IPS DF 6.9 (cell line): ENCODE data around the gene EZH1.
"Not testable (repeated sequence)": the region's sequence is repeated elsewhere in the genome, so short reads cannot be mapped to it uniquely, and the experiment has no call there.

Experiments
- DNase-seq: peaks from one replicate; pipeline ENCODE4 v3.0.0-alpha.2; 2013; ENCODE audit warnings: low read depth, low spot score
- H3K27ac ChIP-seq: one replicate; pipeline ENCODE4 v1.5.1; 2013; ENCODE audit warnings: low read length, control low read depth
- H3K27me3 ChIP-seq: 2 replicates; pipeline ENCODE4 v1.6.1; 2013; ENCODE audit warnings: mild to moderate bottlenecking, low read length; ENCODE audit not compliant: control insufficient read depth, insufficient read depth
- H3K36me3 ChIP-seq: 2 replicates; pipeline ENCODE4 v1.6.1; 2013; ENCODE audit warnings: low read length; ENCODE audit not compliant: control insufficient read depth, insufficient read depth
- H3K4me1 ChIP-seq: 2 replicates; pipeline ENCODE4 v1.6.1; 2013; ENCODE audit warnings: low read length; ENCODE audit not compliant: control insufficient read depth, insufficient read depth
- H3K4me3 ChIP-seq: 2 replicates; pipeline ENCODE4 v1.5.1; 2013; ENCODE audit warnings: mild to moderate bottlenecking, low read length
- H3K9me3 ChIP-seq: 2 replicates; pipeline ENCODE4 v1.6.1; 2013; ENCODE audit warnings: low read length, inconsistent platforms; ENCODE audit not compliant: control insufficient read depth, insufficient read depth
- WGBS: extraction: QIAGEN DNeasy Blood & Tissue Kit; methylation state at CpG from one replicate; pipeline ENCODE4 v1.1.7; 2013; ENCODE audit warnings: mixed read lengths, missing lambda C conversion rate; ENCODE audit not compliant: insufficient read length, insufficient coverage; 5-methylcytosine and 5-hydroxymethylcytosine counted together

Gene EZH1

GRCh38 chr17:42769964-42770363, 25.1 kb upstream of the EZH1 start:
- not testable (repeated sequence) for H3K36me3 ChIP-seq, H3K9me3 ChIP-seq, H3K4me1 ChIP-seq, H3K4me3 ChIP-seq, DNase-seq, H3K27me3 ChIP-seq, H3K27ac ChIP-seq
- no CpG with 5 or more reads among the region's 10 CpGs for WGBS

GRCh38 chr17:42768006-42768405, 23.2 kb upstream of the EZH1 start:
- not testable (repeated sequence) for H3K27me3 ChIP-seq, H3K4me1 ChIP-seq, H3K36me3 ChIP-seq

GRCh38 chr17:42767512-42767911, 22.7 kb upstream of the EZH1 start:
- H3K9me3 ChIP-seq = no peaks in the 10 kb centered on the region
- H3K4me1 ChIP-seq = 0 out of 2 replicates have a peak, but pooled peaks cover 2% of the 10 kb centered on the region
- H3K27me3 ChIP-seq = no peaks in the 10 kb centered on the region
- H3K36me3 ChIP-seq = no peaks in the 10 kb centered on the region
- DNase-seq = no peak
- H3K4me3 ChIP-seq = no peak overlapping the region
- no peak overlapping the region for H3K27ac ChIP-seq

More at GRCh38 chr17:42768006-42768405, 23.2 kb upstream of the EZH1 start:
- H3K4me3 ChIP-seq, H3K27ac ChIP-seq, DNase-seq, H3K9me3 ChIP-seq: not testable (repeated sequence)
- no CpG with 5 or more reads among the region's 9 CpGs for WGBS

GRCh38 chr17:42766124-42766523, 21.3 kb upstream of the EZH1 start:
- Histone ChIP-seq H3K9me3 (no peaks in the 10 kb centered on the region), H3K4me3 (no peak overlapping the region), H3K36me3 (no peaks in the 10 kb centered on the region), H3K4me1 (0 out of 2 replicates have a peak, but pooled peaks cover 2% of the 10 kb centered on the region), H3K27ac (no peak overlapping the region), H3K27me3 (no peaks in the 10 kb centered on the region; the same call in 1 of the 2 replicates)
- no peak for DNase-seq
- no CpG with 5 or more reads among the region's 6 CpGs for WGBS

- WGBS = no CpG with 5 or more reads among the region's 12 CpGs
- H3K36me3 ChIP-seq = no peaks in the 10 kb centered on the region
Measured at GRCh38 chr17:42761638-42762037, 16.8 kb upstream of the EZH1 start.

GRCh38 chr17:42760652-42761581, 16.1 kb upstream of the EZH1 start, which contains the start of gene RAMP2:
TSS of gene RAMP2 (plus strand) at chr17:42761227. CDS start at chr17:42761262, 35 bp downstream.
- H3K27me3 ChIP-seq = peaks cover 8% of the 10 kb centered on the region; the same call in 1 of the 2 replicates
- no peaks in the 10 kb centered on the region for H3K36me3 ChIP-seq
- no peak for DNase-seq
- H3K4me3 ChIP-seq = peak within 1 kb of the TSS; percentile 41; the same call in 1 of the 2 replicates
- no CpG with 5 or more reads among the region's 92 CpGs for WGBS
- peaks cover 3% of the 10 kb centered on the region; the same call in 1 of the 2 replicates for H3K4me1 ChIP-seq
- H3K27ac ChIP-seq = no peak within 1 kb of the TSS
- no peaks in the 10 kb centered on the region for H3K9me3 ChIP-seq

More at GRCh38 chr17:42761638-42762037, 16.8 kb upstream of the EZH1 start:
- no peaks in the 10 kb centered on the region for H3K9me3 ChIP-seq
- DNase-seq = no peak
- H3K27ac ChIP-seq = no peak overlapping the region
- no peak overlapping the region for H3K4me3 ChIP-seq
- H3K4me1 ChIP-seq = peaks cover 3% of the 10 kb centered on the region; the same call in 1 of the 2 replicates
- H3K27me3 ChIP-seq = peaks cover 8% of the 10 kb centered on the region; the same call in 1 of the 2 replicates

GRCh38 chr17:42759982-42760651, 15.3 kb upstream of the EZH1 start:
- peaks cover 8% of the 10 kb centered on the region; the same call in 1 of the 2 replicates for H3K27me3 ChIP-seq
- WGBS = no CpG with 5 or more reads among the region's 11 CpGs
- no peaks in the 10 kb centered on the region for H3K9me3 ChIP-seq
- H3K4me3 ChIP-seq = peak overlapping the region; percentile 41; the same call in 1 of the 2 replicates
- H3K4me1 ChIP-seq = peaks cover 3% of the 10 kb centered on the region; the same call in 1 of the 2 replicates
- no peak for DNase-seq
- no peaks in the 10 kb centered on the region for H3K36me3 ChIP-seq
- no peak overlapping the region for H3K27ac ChIP-seq

GRCh38 chr17:42754782-42755181, 9.9 kb upstream of the EZH1 start:
- peaks cover 2% of the 10 kb centered on the region; the same call in 1 of the 2 replicates for H3K27me3 ChIP-seq
- H3K4me3 ChIP-seq = no peak overlapping the region
- H3K36me3 ChIP-seq = no peaks in the 10 kb centered on the region
- no peak overlapping the region for H3K27ac ChIP-seq
- no peak for DNase-seq
- WGBS = no CpG with 5 or more reads among the region's 3 CpGs
- no peaks in the 10 kb centered on the region for H3K9me3 ChIP-seq
- no peaks in the 10 kb centered on the region for H3K4me1 ChIP-seq

- no peak for DNase-seq
- no CpG with 5 or more reads among the region's 7 CpGs for WGBS
- Histone ChIP-seq H3K27ac (no peak overlapping the region), H3K9me3 (no peaks in the 10 kb centered on the region), H3K4me1 (no peaks in the 10 kb centered on the region), H3K4me3 (no peak overlapping the region), H3K36me3 (no peaks in the 10 kb centered on the region), H3K27me3 (no peaks in the 10 kb centered on the region)
Measured at GRCh38 chr17:42751628-42752027, 6.8 kb upstream of the EZH1 start.

GRCh38 chr17:42750739-42751344, 6.0 kb upstream of the EZH1 start:
- no peaks in the 10 kb centered on the region for H3K9me3 ChIP-seq
- H3K27ac ChIP-seq = no peak overlapping the region
- H3K36me3 ChIP-seq = no peaks in the 10 kb centered on the region
- WGBS = no CpG with 5 or more reads among the region's 3 CpGs
- H3K4me1 ChIP-seq = no peaks in the 10 kb centered on the region
- H3K27me3 ChIP-seq = peaks cover 2% of the 10 kb centered on the region; the same call in 1 of the 2 replicates
- no peak for DNase-seq
- H3K4me3 ChIP-seq = no peak overlapping the region
